Measurements from ENCODE around the gene PITPNC1. TPM values are rescaled to one million over a fixed set of nuclear protein-coding genes. Genes with fewer than 3 reads are reported as not detected.
"Not testable (repeated sequence)": the region's sequence is repeated elsewhere in the genome, so short reads cannot be mapped to it uniquely, and the experiment has no call there.

Gene PITPNC1
- total and polyA plus RNA-seq, 2 donors (not counting 1 experiment from before 2014, with no cell fraction given) = 4.7 to 26.1 TPM

DNA sequence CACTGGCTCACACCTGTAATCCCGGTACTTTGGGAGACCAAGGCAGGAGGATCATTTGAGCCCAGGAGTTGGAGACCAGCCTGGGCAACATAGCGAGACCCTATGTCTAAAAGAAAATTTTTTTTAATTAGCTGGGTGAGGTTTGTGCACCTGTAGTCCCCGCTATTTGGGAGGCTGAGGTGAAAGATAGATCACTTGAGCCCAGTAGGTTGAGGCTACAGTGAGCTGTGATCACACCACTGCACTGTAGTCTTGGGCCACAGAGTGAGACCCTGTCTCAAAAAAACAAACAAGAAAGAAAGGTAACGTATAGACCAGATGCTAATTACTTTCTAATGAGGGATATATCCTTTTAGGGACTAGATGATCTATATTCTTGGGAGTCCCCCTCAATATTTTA, 348.7 kb downstream of the PITPNC1 start:
- CTCF ChIA-PET = no interaction called here
- intact Hi-C loops (cut with micrococcal nuclease) = no loop called here
- no peak for ATAC-seq (ENCODE audit: low read depth)
- no peak overlapping the region for H3K27ac ChIP-seq (ENCODE audit: low read length in 2 of 2)
- H3K4me1 ChIP-seq (ENCODE audit: control insufficient read depth in 2 of 2, insufficient read depth in 2 of 2, low read length in 2 of 2) = no peaks in the 10 kb centered on the region
- H3K9me3 ChIP-seq (ENCODE audit: control extremely low read depth in 1 of 3, control insufficient read depth in 2 of 3, insufficient read depth in 1 of 3, low read length in 2 of 3) = peaks cover 0 to 4% (median 2%) of the 10 kb centered on the region in 3 donors
- no peaks in the 10 kb centered on the region for H4K20me1 ChIP-seq (ENCODE audit: control insufficient read depth, insufficient read depth, low read length, poor library complexity, severe bottlenecking)
- 100% methylated on average over 1 of the region's 4 CpGs for WGBS (ENCODE audit: insufficient coverage)
- H3K4me3 ChIP-seq (ENCODE audit: control extremely low read depth in 1 of 5, extremely low read depth in 1 of 5, insufficient read depth in 1 of 5, low read depth in 2 of 5, low read length in 4 of 5) = no peak overlapping the region
- no peak overlapping the region for H3K9ac ChIP-seq (ENCODE audit: low read length)
- DNase-seq = no peak
- Mint-ChIP-seq H3K27me3 (no peaks in the 10 kb centered on the region), H3K4me1 (no peaks in the 10 kb centered on the region), H3K4me3 (no peak overlapping the region), H3K27ac (no peak overlapping the region), H3K9me3 (ENCODE audit: insufficient read depth) (no peaks in the 10 kb centered on the region)
- H3K36me3 ChIP-seq (replicated peaks in 1 of 2; ENCODE audit: control extremely low read depth in 1 of 2, control insufficient read depth in 1 of 2, extremely low read depth in 1 of 2, insufficient read depth in 2 of 2, low read length in 1 of 2) = peaks cover 11 to 82% of the 10 kb centered on the region in 2 experiments
- H3K79me2 ChIP-seq (ENCODE audit: control insufficient read depth, insufficient read depth, low read length) = peaks cover 35% of the 10 kb centered on the region
- H3K4me2 ChIP-seq (replicated peaks; ENCODE audit: low read depth, low read length, poor library complexity, severe bottlenecking) = no peak overlapping the region
- TF ChIP-seq, protein P1, sequence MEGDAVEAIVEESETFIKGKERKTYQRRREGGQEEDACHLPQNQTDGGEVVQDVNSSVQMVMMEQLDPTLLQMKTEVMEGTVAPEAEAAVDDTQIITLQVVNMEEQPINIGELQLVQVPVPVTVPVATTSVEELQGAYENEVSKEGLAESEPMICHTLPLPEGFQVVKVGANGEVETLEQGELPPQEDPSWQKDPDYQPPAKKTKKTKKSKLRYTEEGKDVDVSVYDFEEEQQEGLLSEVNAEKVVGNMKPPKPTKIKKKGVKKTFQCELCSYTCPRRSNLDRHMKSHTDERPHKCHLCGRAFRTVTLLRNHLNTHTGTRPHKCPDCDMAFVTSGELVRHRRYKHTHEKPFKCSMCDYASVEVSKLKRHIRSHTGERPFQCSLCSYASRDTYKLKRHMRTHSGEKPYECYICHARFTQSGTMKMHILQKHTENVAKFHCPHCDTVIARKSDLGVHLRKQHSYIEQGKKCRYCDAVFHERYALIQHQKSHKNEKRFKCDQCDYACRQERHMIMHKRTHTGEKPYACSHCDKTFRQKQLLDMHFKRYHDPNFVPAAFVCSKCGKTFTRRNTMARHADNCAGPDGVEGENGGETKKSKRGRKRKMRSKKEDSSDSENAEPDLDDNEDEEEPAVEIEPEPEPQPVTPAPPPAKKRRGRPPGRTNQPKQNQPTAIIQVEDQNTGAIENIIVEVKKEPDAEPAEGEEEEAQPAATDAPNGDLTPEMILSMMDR (IDR thresholded peaks at IDR 0.05) = no peak
- no peak for TF ChIP-seq EZH2 (IDR thresholded peaks at IDR 0.05; ENCODE audit: borderline replicate concordance, insufficient read depth, low read depth, low read length, poor library complexity, severe bottlenecking)
- H2AFZ ChIP-seq (ENCODE audit: insufficient read depth, low read depth, low read length, poor library complexity, severe bottlenecking) = no peak overlapping the region
- no peaks in the 10 kb centered on the region for H3K27me3 ChIP-seq (replicated peaks in 1 of 4; ENCODE audit: control extremely low read depth in 1 of 4, control insufficient read depth in 3 of 4, insufficient read depth in 4 of 4, low read length in 3 of 4)
- POLR2A ChIA-PET = no interaction called here

DNA sequence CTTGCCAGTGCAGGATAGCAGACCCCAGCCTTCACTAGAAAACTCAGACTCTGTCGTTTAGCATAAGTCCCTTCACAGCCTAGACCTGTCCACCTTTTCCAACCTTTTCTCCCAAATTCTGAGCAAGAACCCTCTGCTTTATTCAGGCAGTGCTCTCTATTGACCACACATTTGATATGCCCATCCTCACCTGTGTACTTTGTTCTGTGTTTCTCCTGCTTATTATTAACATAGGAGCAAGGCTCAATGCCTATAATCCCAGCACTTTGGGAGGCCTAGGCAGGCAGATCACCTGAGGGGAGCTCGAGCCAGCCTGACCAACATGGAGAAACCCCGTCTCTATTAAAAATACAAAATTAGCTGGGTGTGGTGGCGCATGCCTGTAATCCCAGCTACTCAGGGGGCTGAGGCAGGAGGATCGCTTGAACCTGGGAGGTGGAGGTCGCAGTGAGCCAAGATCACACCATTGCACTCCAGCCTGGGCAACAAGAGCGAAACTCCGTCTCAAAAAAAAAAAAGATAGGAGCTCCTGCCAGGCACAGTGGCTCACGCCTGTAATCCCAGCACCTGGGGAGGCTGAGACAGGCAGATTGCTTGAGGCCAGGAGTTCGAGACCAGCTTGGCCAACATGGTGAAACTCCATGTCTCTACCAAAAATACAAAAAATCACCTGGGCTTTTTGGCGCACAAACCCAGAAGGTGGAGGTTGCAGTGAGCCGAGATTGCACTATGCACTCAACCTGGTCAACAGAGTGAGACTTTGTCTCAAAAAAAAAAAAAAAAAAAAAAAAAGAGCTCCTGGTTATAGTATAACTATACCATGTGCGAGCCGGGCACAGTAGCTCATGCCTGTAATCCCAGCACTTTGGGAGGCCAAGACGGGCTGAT, 350.3 kb downstream of the PITPNC1 start:
- CTCF ChIA-PET; H3K27ac Mint-ChIP-seq; H3K27me3 ChIP-seq (replicated peaks in 1 of 4; ENCODE audit: control extremely low read depth in 1 of 4, control insufficient read depth in 3 of 4, insufficient read depth in 4 of 4, low read length in 3 of 4); H3K27me3 Mint-ChIP-seq; intact Hi-C loops (cut with micrococcal nuclease); H3K9ac ChIP-seq (ENCODE audit: low read length); DNase-seq; H3K9me3 ChIP-seq (ENCODE audit: control extremely low read depth in 1 of 3, control insufficient read depth in 2 of 3, insufficient read depth in 1 of 3, low read length in 2 of 3); POLR2A ChIA-PET; H3K4me3 ChIP-seq (ENCODE audit: control extremely low read depth in 1 of 5, extremely low read depth in 1 of 5, insufficient read depth in 1 of 5, low read depth in 2 of 5, low read length in 4 of 5); H3K4me1 ChIP-seq (ENCODE audit: control insufficient read depth in 2 of 2, insufficient read depth in 2 of 2, low read length in 2 of 2); H3K4me1 Mint-ChIP-seq; H3K27ac ChIP-seq (ENCODE audit: low read length in 2 of 2); ATAC-seq (ENCODE audit: low read depth); H3K4me2 ChIP-seq (replicated peaks; ENCODE audit: low read depth, low read length, poor library complexity, severe bottlenecking); H3K9me3 Mint-ChIP-seq (ENCODE audit: insufficient read depth); H2AFZ ChIP-seq (ENCODE audit: insufficient read depth, low read depth, low read length, poor library complexity, severe bottlenecking); H3K4me3 Mint-ChIP-seq: not testable (repeated sequence)
- 100% methylated on average over 12 of the region's 15 CpGs for WGBS (ENCODE audit: insufficient coverage)
- Histone ChIP-seq H3K79me2 (ENCODE audit: control insufficient read depth, insufficient read depth, low read length) (peaks cover 43% of the 10 kb centered on the region), H3K36me3 (replicated peaks in 1 of 2; ENCODE audit: control extremely low read depth in 1 of 2, control insufficient read depth in 1 of 2, extremely low read depth in 1 of 2, insufficient read depth in 2 of 2, low read length in 1 of 2) (peaks cover 17 to 77% of the 10 kb centered on the region in 2 experiments), H4K20me1 (ENCODE audit: control insufficient read depth, insufficient read depth, low read length, poor library complexity, severe bottlenecking) (peaks cover 11% of the 10 kb centered on the region)
